ENCODE results near the gene MAN1A1. TPM values are rescaled to one million over a fixed set of nuclear protein-coding genes. Genes with fewer than 3 reads are reported as not detected.

Gene MAN1A1
- total RNA-seq, 2 donors from 2014 or later, result 85.4 to 109 TPM

- ATAC-seq (no peak), DNase-seq (no peak)
- TF ChIP-seq CTCF (IDR thresholded peaks at IDR 0.05) (no peak), POLR2A (IDR thresholded peaks at IDR 0.05) (no peak)
- Histone ChIP-seq H3K27me3 (no peaks in the 10 kb centered on the region), H3K36me3 (replicated peaks in 1 of 2; ENCODE audit: insufficient read depth in 1 of 2, low read depth in 2 of 2) (no peaks in the 10 kb centered on the region), H3K4me1 (peaks cover 50% of the 10 kb centered on the region), H3K9me3 (no peaks in the 10 kb centered on the region), H3K4me3 (no peak overlapping the region), H3K27ac (no peak overlapping the region)
- intact Hi-C loops (cut with DNase I), result no loop called here
- 94 to 99% methylated on average over 3 of the region's 3 CpGs for WGBS, 2 donors
Observed at GRCh38 chr6:119133400-119133799, 216.2 kb downstream of the MAN1A1 start.

GRCh38 chr6:119132261-119132981 is 217.1 kb downstream of the MAN1A1 start:
- intact Hi-C loops (cut with DNase I), result no loop called here
- Histone ChIP-seq H3K27me3 (no peaks in the 10 kb centered on the region), H3K27ac (no peak overlapping the region), H3K4me1 (peaks cover 45% of the 10 kb centered on the region), H3K36me3 (replicated peaks in 1 of 2; ENCODE audit: insufficient read depth in 1 of 2, low read depth in 2 of 2) (no peaks in the 10 kb centered on the region), H3K9me3 (no peaks in the 10 kb centered on the region), H3K4me3 (no peak overlapping the region)
- ATAC-seq (no peak), DNase-seq (peak in 2 of 4 donors; percentile 21 to 36)
- TF ChIP-seq POLR2A (IDR thresholded peaks at IDR 0.05) (no peak), CTCF (IDR thresholded peaks at IDR 0.05) (no peak)
- WGBS, 2 donors, result 60% methylated on average over 6 of the region's 6 CpGs

GRCh38 chr6:119129968-119130484 is 219.5 kb downstream of the MAN1A1 start:
- no peak overlapping the region for H3K4me3 ChIP-seq
- 11 to 16% methylated on average over 2 of the region's 2 CpGs for WGBS, 2 donors
- H3K27ac ChIP-seq, result peak overlapping the region; percentile 76 to 93 (median 82)
- no peak for TF ChIP-seq POLR2A (IDR thresholded peaks at IDR 0.05)
- TF ChIP-seq CTCF (IDR thresholded peaks at IDR 0.05), result peak in 1 of 7 experiments; percentile 12
- no peaks in the 10 kb centered on the region for H3K27me3 ChIP-seq
- peak; percentile 30 to 51 (median 35) for DNase-seq
- ATAC-seq, result peak; percentile 94
- H3K9me3 ChIP-seq, result no peaks in the 10 kb centered on the region
- H3K4me1 ChIP-seq, result peaks cover 39% of the 10 kb centered on the region
- no peaks in the 10 kb centered on the region for H3K36me3 ChIP-seq (replicated peaks in 1 of 2; ENCODE audit: insufficient read depth in 1 of 2, low read depth in 2 of 2)
- intact Hi-C loops (cut with DNase I), result no loop called here

GRCh38 chr6:119129148-119129967 is 220.2 kb downstream of the MAN1A1 start:
- Histone ChIP-seq H3K9me3 (no peaks in the 10 kb centered on the region), H3K27ac (peak overlapping the region in 3 of 4 donors; percentile 77 to 93 (median 87)), H3K27me3 (no peaks in the 10 kb centered on the region), H3K4me1 (peaks cover 39% of the 10 kb centered on the region), H3K36me3 (replicated peaks in 1 of 2; ENCODE audit: insufficient read depth in 1 of 2, low read depth in 2 of 2) (no peaks in the 10 kb centered on the region), H3K4me3 (no peak overlapping the region)
- peak; percentile 72 for ATAC-seq
- intact Hi-C loops (cut with DNase I), result no loop called here
- DNase-seq, result peak in 1 of 4 donors; percentile 54
- peak; percentile 72 to 89 (median 84) for TF ChIP-seq CTCF (IDR thresholded peaks at IDR 0.05)
- TF ChIP-seq POLR2A (IDR thresholded peaks at IDR 0.05), result peak in 1 of 3 donors; percentile 3
- 28 to 34% methylated on average over 4 of the region's 4 CpGs for WGBS, 2 donors

All from body of pancreas (tissue), 4 donors.